ENCODE data around the gene SOX21.
A peak's percentile ranks its signal among the peaks of the same experiment; 100 is the strongest.
"Not testable (repeated sequence)": the region's sequence is repeated elsewhere in the genome, so short reads cannot be mapped to it uniquely, and the experiment has no call there.

The SOX21 gene

GRCh38 chr13:94712287-94712811 is at the start of gene SOX21:
Gene SOX21 (minus strand): TSS chr13:94712545. CDS start chr13:94712049, 496 bp downstream.
- H3K4me3 Mint-ChIP-seq = peak within 1 kb of the TSS; percentile 73
- peaks cover 10% of the 10 kb centered on the region for H3K9me3 Mint-ChIP-seq
- peaks cover 18% of the 10 kb centered on the region for H3K4me1 Mint-ChIP-seq
- H3K27me3 Mint-ChIP-seq = peaks cover 63% of the 10 kb centered on the region
- no peak within 1 kb of the TSS for H3K27ac Mint-ChIP-seq
- peaks cover 5% of the 10 kb centered on the region for H3K36me3 Mint-ChIP-seq

GRCh38 chr13:94761407-94761806 is 49.1 kb upstream of the SOX21 start:
- Mint-ChIP-seq H3K9me3 (no peaks in the 10 kb centered on the region), H3K27ac (no peak overlapping the region), H3K36me3 (no peaks in the 10 kb centered on the region), H3K4me1 (no peaks in the 10 kb centered on the region), H3K27me3 (peaks cover 28% of the 10 kb centered on the region), H3K4me3 (no peak overlapping the region)

DNA sequence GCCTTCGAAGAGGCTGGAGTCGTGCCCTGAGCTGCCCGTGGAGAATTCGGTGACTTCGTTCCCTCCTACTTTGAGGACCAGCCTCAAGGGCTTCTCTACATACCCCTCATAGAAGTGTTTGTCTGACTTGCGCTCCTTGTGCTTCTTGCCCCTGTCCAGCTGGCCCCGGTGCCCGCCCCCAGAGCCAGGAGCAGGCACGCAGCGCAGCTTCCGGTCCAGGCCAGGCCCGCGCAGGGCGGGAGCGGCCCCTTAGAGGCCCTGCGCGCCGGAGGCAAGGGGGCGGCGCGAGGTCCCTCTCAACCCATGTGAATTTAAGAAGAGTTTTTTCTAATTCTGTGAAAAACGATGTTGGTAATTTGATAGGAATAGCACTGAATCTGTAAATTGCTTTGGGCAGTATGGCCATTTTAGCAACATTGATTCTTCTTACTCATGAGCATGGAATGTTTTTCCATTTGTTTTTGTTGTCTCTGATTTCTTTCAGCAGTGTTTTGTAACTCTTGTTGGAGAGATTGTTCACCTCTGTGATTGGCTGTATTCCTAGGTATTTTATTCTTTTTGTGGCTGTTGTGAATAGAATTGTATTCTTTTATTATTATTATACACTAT is 46.9 kb upstream of the SOX21 start:
- Mint-ChIP-seq H3K4me3 (no peak overlapping the region), H3K27ac (no peak overlapping the region), H3K9me3 (no peaks in the 10 kb centered on the region), H3K4me1 (no peaks in the 10 kb centered on the region), H3K27me3 (peaks cover 26% of the 10 kb centered on the region), H3K36me3 (no peaks in the 10 kb centered on the region)

GRCh38 chr13:94758436-94758960 is 46.2 kb upstream of the SOX21 start:
- Mint-ChIP-seq H3K36me3 (no peaks in the 10 kb centered on the region), H3K4me3 (no peak overlapping the region), H3K27ac (no peak overlapping the region), H3K9me3 (no peaks in the 10 kb centered on the region), H3K27me3 (peaks cover 26% of the 10 kb centered on the region), H3K4me1 (no peaks in the 10 kb centered on the region)

GRCh38 chr13:94753327-94753726 is 41.0 kb upstream of the SOX21 start:
- H3K4me3 Mint-ChIP-seq = no peak overlapping the region
- no peaks in the 10 kb centered on the region for H3K4me1 Mint-ChIP-seq
- no peaks in the 10 kb centered on the region for H3K9me3 Mint-ChIP-seq
- peaks cover 4% of the 10 kb centered on the region for H3K27me3 Mint-ChIP-seq
- H3K36me3 Mint-ChIP-seq = no peaks in the 10 kb centered on the region
- H3K27ac Mint-ChIP-seq = no peak overlapping the region

- H3K27ac Mint-ChIP-seq = no peak overlapping the region
- H3K4me1 Mint-ChIP-seq = no peaks in the 10 kb centered on the region
- no peaks in the 10 kb centered on the region for H3K36me3 Mint-ChIP-seq
- peaks cover 5% of the 10 kb centered on the region for H3K27me3 Mint-ChIP-seq
- H3K4me3 Mint-ChIP-seq = no peak overlapping the region
- H3K9me3 Mint-ChIP-seq = no peaks in the 10 kb centered on the region
Observed at GRCh38 chr13:94749162-94749561, 36.8 kb upstream of the SOX21 start.

- Mint-ChIP-seq H3K4me1 (no peaks in the 10 kb centered on the region), H3K9me3 (no peaks in the 10 kb centered on the region), H3K36me3 (no peaks in the 10 kb centered on the region), H3K27ac (no peak overlapping the region), H3K4me3 (no peak overlapping the region), H3K27me3 (peaks cover 11% of the 10 kb centered on the region)
Observed at GRCh38 chr13:94739235-94739634, 26.9 kb upstream of the SOX21 start.

GRCh38 chr13:94731028-94731427 is 18.7 kb upstream of the SOX21 start:
- Mint-ChIP-seq H3K9me3 (no peaks in the 10 kb centered on the region), H3K4me1 (no peaks in the 10 kb centered on the region), H3K27me3 (peaks cover 5% of the 10 kb centered on the region), H3K4me3 (no peak overlapping the region), H3K27ac (no peak overlapping the region), H3K36me3 (no peaks in the 10 kb centered on the region)

GRCh38 chr13:94729941-94730340 is 17.6 kb upstream of the SOX21 start:
- H3K36me3 Mint-ChIP-seq, H3K9me3 Mint-ChIP-seq, H3K4me3 Mint-ChIP-seq, H3K27ac Mint-ChIP-seq, H3K4me1 Mint-ChIP-seq, H3K27me3 Mint-ChIP-seq: not testable (repeated sequence)

GRCh38 chr13:94726425-94726824 is 14.1 kb upstream of the SOX21 start:
- no peak overlapping the region for H3K4me3 Mint-ChIP-seq
- H3K27ac Mint-ChIP-seq = no peak overlapping the region
- H3K36me3 Mint-ChIP-seq = no peaks in the 10 kb centered on the region

DNA sequence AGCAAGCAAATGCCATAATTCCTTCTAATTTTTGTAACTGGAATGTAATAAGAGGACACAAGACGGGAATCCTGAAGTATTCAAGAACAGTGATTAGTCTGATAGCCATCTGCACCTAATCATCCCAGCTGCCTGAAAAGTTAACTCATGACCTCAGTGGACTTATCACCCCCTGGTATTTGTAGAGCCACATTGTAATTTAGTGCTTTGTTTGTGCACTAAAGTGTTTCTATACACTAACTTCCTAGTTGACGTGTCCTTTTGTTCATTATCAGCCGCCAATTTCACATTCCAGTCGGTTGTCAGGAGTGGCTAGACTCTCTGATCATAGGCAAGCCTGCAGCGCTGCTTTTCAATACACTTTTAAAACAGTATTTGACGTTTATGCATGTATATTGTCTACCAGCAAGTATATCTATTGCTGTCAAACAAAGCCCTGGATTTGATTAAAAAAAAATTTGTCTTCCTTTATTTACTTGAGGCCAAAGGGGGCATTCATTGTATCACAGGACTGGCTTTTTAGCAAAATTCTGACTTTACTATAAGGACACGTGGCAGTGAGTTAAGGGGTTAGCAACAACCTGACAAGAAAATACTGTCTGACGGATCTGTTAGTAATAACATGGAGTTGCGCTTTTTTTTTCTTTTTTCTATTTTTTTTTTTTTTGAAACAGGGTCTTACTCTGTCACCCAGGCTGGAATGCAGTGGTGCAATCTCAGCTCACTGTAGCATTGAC is 10.4 kb upstream of the SOX21 start:
- H3K4me1 Mint-ChIP-seq = no peaks in the 10 kb centered on the region
- H3K9me3 Mint-ChIP-seq = no peaks in the 10 kb centered on the region
- H3K4me3 Mint-ChIP-seq = no peak overlapping the region
- peaks cover 27% of the 10 kb centered on the region for H3K27me3 Mint-ChIP-seq
- H3K36me3 Mint-ChIP-seq = no peaks in the 10 kb centered on the region
- no peak overlapping the region for H3K27ac Mint-ChIP-seq

More at GRCh38 chr13:94726425-94726824, 14.1 kb upstream of the SOX21 start:
- peaks cover 18% of the 10 kb centered on the region for H3K27me3 Mint-ChIP-seq
- no peaks in the 10 kb centered on the region for H3K4me1 Mint-ChIP-seq
- no peaks in the 10 kb centered on the region for H3K9me3 Mint-ChIP-seq

DNA sequence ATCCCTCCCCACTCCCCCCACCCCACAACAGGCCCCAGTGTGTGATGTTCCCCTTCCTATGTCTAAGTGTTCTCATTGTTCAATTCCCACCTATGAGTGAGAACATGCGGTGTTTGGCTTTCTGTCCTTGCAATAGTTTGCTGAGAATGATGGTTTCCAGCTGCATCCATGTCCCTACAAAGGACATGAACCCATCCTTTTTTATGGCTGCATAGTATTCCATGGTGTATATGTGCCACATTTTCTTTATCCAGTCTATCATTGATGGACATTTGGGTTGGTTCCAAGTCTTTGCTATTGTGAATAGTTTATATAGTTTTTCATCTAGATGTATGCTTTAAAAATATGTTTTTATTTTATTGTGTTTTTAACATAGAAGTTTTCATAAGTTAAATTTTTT is 6.4 kb upstream of the SOX21 start:
- H3K36me3 Mint-ChIP-seq, H3K9me3 Mint-ChIP-seq, H3K4me1 Mint-ChIP-seq, H3K4me3 Mint-ChIP-seq, H3K27ac Mint-ChIP-seq: not testable (repeated sequence)
- H3K27me3 Mint-ChIP-seq = peaks cover 49% of the 10 kb centered on the region

DNA sequence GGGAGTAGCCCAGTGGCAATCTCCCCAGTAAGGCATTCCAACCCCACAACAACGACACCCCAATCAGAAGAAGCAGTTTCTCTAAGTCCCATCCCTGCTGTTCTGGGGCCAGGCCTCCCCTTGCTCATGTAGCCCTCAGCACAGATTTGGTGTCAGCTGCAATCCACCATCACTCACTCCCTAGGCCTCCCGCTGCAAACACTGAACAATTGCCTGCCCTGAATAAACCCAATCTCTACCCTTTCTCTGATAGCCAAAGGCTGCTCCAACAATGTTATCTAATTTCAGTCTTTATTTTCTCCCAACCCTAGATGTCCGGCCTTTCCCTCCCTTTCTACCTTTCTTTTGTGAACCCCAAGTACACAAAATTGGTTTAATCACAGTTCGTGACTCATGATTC is 5.6 kb upstream of the SOX21 start:
- Mint-ChIP-seq H3K4me3 (no peak overlapping the region), H3K27me3 (peaks cover 48% of the 10 kb centered on the region), H3K9me3 (no peaks in the 10 kb centered on the region), H3K27ac (no peak overlapping the region), H3K36me3 (no peaks in the 10 kb centered on the region), H3K4me1 (no peaks in the 10 kb centered on the region)

DNA sequence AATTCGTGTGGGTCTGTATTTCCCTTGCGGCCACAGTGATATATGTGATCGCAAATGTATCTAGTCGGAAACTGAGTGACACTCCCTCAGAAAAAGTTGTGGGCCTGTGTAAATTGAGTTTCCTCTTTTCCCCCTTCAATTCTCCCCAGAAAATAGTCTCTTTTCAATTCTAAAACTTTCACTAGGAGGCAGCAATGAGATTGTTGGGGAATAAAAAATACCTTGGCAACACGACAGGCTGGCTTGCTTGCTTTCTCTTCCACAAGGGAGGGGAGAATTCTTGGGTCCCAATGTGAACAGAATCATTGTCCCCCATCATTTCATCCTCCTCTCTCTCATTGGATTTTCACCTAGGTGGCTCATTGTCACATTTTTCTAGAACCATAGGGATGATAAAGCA is 3.7 kb upstream of the SOX21 start:
- peaks cover 5% of the 10 kb centered on the region for H3K4me1 Mint-ChIP-seq
- H3K4me3 Mint-ChIP-seq = no peak overlapping the region
- peaks cover 45% of the 10 kb centered on the region for H3K27me3 Mint-ChIP-seq
- H3K9me3 Mint-ChIP-seq = no peaks in the 10 kb centered on the region
- H3K27ac Mint-ChIP-seq = no peak overlapping the region
- H3K36me3 Mint-ChIP-seq = no peaks in the 10 kb centered on the region

GRCh38 chr13:94713561-94714182 is 1.3 kb upstream of the SOX21 start:
- H3K27ac Mint-ChIP-seq = no peak overlapping the region
- H3K9me3 Mint-ChIP-seq = peaks cover 7% of the 10 kb centered on the region
- peaks cover 55% of the 10 kb centered on the region for H3K27me3 Mint-ChIP-seq
- H3K4me3 Mint-ChIP-seq = no peak overlapping the region
- H3K4me1 Mint-ChIP-seq = peaks cover 10% of the 10 kb centered on the region
- peaks cover 2% of the 10 kb centered on the region for H3K36me3 Mint-ChIP-seq
